SK-N-SH (cell line): ENCODE measurements around the gene MORN3. TPM values are rescaled to one million over a fixed set of nuclear protein-coding genes. Genes with fewer than 3 reads are reported as not detected.

Source experiments
- CTCF ChIA-PET: fragments of 300-600, 350-600 bp; formaldehyde crosslinking; extraction: SDS; loops from one replicate; lab custom pipeline; 2021; lab: Yijun Ruan, JAX
- POLR2A ChIA-PET: fragments of 350-600 bp; sonication (Branson Sonifier 250); formaldehyde crosslinking; extraction: SDS; loops from one replicate; lab custom pipeline; 2020; ENCODE audit warnings: antibody characterized with exemption, inconsistent platforms; lab: Yijun Ruan, JAX
- DNase-seq: peaks from one replicate; pipeline ENCODE4 v3.0.0; 2012
- H2AFZ ChIP-seq: fragments of 200-600 bp; sonication (generic); 2 replicates; pipeline ENCODE4 v1.8.1; 2016; ENCODE audit warnings: antibody characterized with exemption, mild to moderate bottlenecking, low read depth
- H3F3A ChIP-seq: fragments of 200-600 bp; sonication (generic); replicated peaks from 2 replicates; pipeline ENCODE3; 2016; ENCODE audit warnings: antibody characterized with exemption, mild to moderate bottlenecking; ENCODE audit not compliant: insufficient read depth
- H3K27ac ChIP-seq, 2 experiments: fragments of 200-500 bp in 1 of 2; fragments of 200-600 bp in 1 of 2; sonication (Bioruptor generic) in 1 of 2; sonication (generic), shearing (Covaris generic) in 1 of 2; 2 replicates each; pipeline versions ENCODE4 v1.5.1 to v1.6.1; 2014 to 2016; ENCODE audit warnings: low read depth in 2 of 2, inconsistent platforms in 1 of 2, low read length in 1 of 2, mild to moderate bottlenecking in 1 of 2, mixed read lengths in 1 of 2
- H3K27me3 ChIP-seq: fragments of 200-600 bp; sonication (generic), shearing (Covaris generic); 2 replicates; pipeline ENCODE4 v1.6.1; 2016; ENCODE audit warnings: mixed run types; ENCODE audit not compliant: insufficient read depth
- H3K36me3 ChIP-seq, 2 experiments: fragments of 200-500 bp in 1 of 2; fragments of 200-600 bp in 1 of 2; sonication (Bioruptor generic) in 1 of 2; sonication (generic) in 1 of 2; replicated peaks in 1 of 2; 2 replicates each; pipeline versions ENCODE3 to v1.5.1; 2014 to 2016; ENCODE audit warnings: low read length in 1 of 2, mild to moderate bottlenecking in 1 of 2; ENCODE audit not compliant: insufficient read depth in 2 of 2, control insufficient read depth in 1 of 2
- H3K4me1 ChIP-seq, 2 experiments: fragments of 200-500 bp in 1 of 2; fragments of 200-600 bp in 1 of 2; sonication (Bioruptor generic) in 1 of 2; sonication (generic), shearing (Covaris generic) in 1 of 2; 2 replicates each; pipeline versions ENCODE4 v1.5.1 to v1.6.1; 2014 to 2016; ENCODE audit warnings: low read depth in 1 of 2, low read length in 1 of 2, mixed run types in 1 of 2; ENCODE audit not compliant: insufficient read depth in 2 of 2, control insufficient read depth in 1 of 2
- H3K4me2 ChIP-seq: fragments of 200-600 bp; sonication (generic), shearing (Covaris generic); 2 replicates; pipeline ENCODE4 v1.6.1; 2017; ENCODE audit warnings: mixed run types
- H3K4me3 ChIP-seq, 2 experiments: fragments of 200-500 bp in 1 of 2; fragments of 200-600 bp in 1 of 2; sonication (Bioruptor generic) in 1 of 2; sonication (generic), shearing (Covaris generic) in 1 of 2; 2 replicates each; pipeline versions ENCODE4 v1.5.1 to v1.8.1; 2014 to 2016; ENCODE audit warnings: low read depth in 2 of 2, inconsistent platforms in 1 of 2, low read length in 1 of 2, mild to moderate bottlenecking in 1 of 2, mixed read lengths in 1 of 2, moderate library complexity in 1 of 2
- H3K79me2 ChIP-seq: fragments of 200-600 bp; sonication (generic); 2 replicates; pipeline ENCODE4 v1.8.1; 2017; ENCODE audit warnings: mild to moderate bottlenecking; ENCODE audit not compliant: insufficient read depth
- H3K9ac ChIP-seq: fragments of 200-600 bp; sonication (generic); 2 replicates; pipeline ENCODE4 v1.6.1; 2017; ENCODE audit warnings: mixed run types
- H3K9me2 ChIP-seq: fragments of 200-600 bp; sonication (generic); 2 replicates; pipeline ENCODE4 v1.6.1; 2017; ENCODE audit warnings: mixed run types
- H3K9me3 ChIP-seq: fragments of 200-600 bp; sonication (generic); 2 replicates; pipeline ENCODE4 v1.6.1; 2017; ENCODE audit warnings: mixed run types, mild to moderate bottlenecking, moderate library complexity
- H4K20me1 ChIP-seq: fragments of 200-600 bp; sonication (generic); 2 replicates; pipeline ENCODE4 v1.6.1; 2017; ENCODE audit warnings: mild to moderate bottlenecking, mixed run types; ENCODE audit not compliant: insufficient read depth
- ELF1 ChIP-seq: IDR thresholded peaks from 2 replicates; pipeline ENCODE4 v1.4.0; 2012
- EP300 ChIP-seq, 2 experiments: IDR thresholded peaks; 2 replicates each; pipeline versions ENCODE4 v1.4.0 to v1.6.1; 2012; ENCODE audit warnings: borderline replicate concordance in 1 of 2, low read depth in 1 of 2, low read length in 1 of 2
- EZH2phosphoT487 ChIP-seq: fragments of 200-600 bp; sonication (generic); IDR thresholded peaks from 2 replicates; pipeline ENCODE4 v1.6.1; 2017; ENCODE audit warnings: low read depth, mixed run types, mild to moderate bottlenecking, antibody characterized with exemption, moderate library complexity, borderline replicate concordance
- FOSL2 ChIP-seq: IDR thresholded peaks from 2 replicates; pipeline ENCODE4 v1.4.0; 2012; ENCODE audit warnings: low read depth, mild to moderate bottlenecking, moderate library complexity, borderline replicate concordance
- FOXJ3 ChIP-seq: sonication (generic); formaldehyde crosslinking; IDR thresholded peaks from 2 replicates; pipeline ENCODE4 v1.5.1; 2020; ENCODE audit warnings: mild to moderate bottlenecking, missing genetic modification reagents
- GABPA ChIP-seq: IDR thresholded peaks from 2 replicates; pipeline ENCODE4 v1.4.0; 2012; ENCODE audit warnings: low read depth, mild to moderate bottlenecking
- JUND ChIP-seq: IDR thresholded peaks from 2 replicates; pipeline ENCODE4 v1.4.0; 2012
- MXI1 ChIP-seq: IDR thresholded peaks from 2 replicates; pipeline ENCODE4 v1.6.1; 2012; ENCODE audit warnings: mild to moderate bottlenecking, low read depth, low read length, improper control_type of control experiment
- NFIC ChIP-seq: IDR thresholded peaks from 2 replicates; pipeline ENCODE4 v1.4.0; 2012; ENCODE audit warnings: borderline replicate concordance
- NRF1 ChIP-seq: IDR thresholded peaks from 2 replicates; pipeline ENCODE4 v1.6.1; 2012; ENCODE audit warnings: low read depth, mild to moderate bottlenecking, low read length
- RFX5 ChIP-seq: IDR thresholded peaks from 2 replicates; pipeline ENCODE4 v1.6.1; 2012; ENCODE audit warnings: mild to moderate bottlenecking, improper control_type of control experiment, low read length
- RXRA ChIP-seq: IDR thresholded peaks from 2 replicates; pipeline ENCODE4 v1.4.0; 2012; ENCODE audit warnings: low read depth, mild to moderate bottlenecking, borderline replicate concordance
- SIN3A ChIP-seq: IDR thresholded peaks from 2 replicates; pipeline ENCODE4 v1.6.1; 2012; ENCODE audit warnings: low read depth, mild to moderate bottlenecking, low read length, moderate library complexity, borderline replicate concordance
- TAF1 ChIP-seq: IDR thresholded peaks from 2 replicates; pipeline ENCODE4 v1.6.1; 2012; ENCODE audit warnings: low read depth, mild to moderate bottlenecking, low read length, moderate library complexity, borderline replicate concordance
- TCF12 ChIP-seq: IDR thresholded peaks from 2 replicates; pipeline ENCODE4 v1.4.0; 2012
- TEAD4 ChIP-seq: IDR thresholded peaks from 2 replicates; pipeline ENCODE4 v1.4.0; 2012; ENCODE audit warnings: mild to moderate bottlenecking, borderline replicate concordance; ENCODE audit not compliant: insufficient read depth
- WGBS: methylation state at CpG from one replicate; pipeline ENCODE4 v1.1.6; 2017; ENCODE audit warnings: low lambda C conversion rate; 5-methylcytosine and 5-hydroxymethylcytosine counted together
- polyA plus RNA-seq, 3 experiments: library from polyadenylated mRNA; depleted of rRNA; stranded (reverse); fragments of >200 nt; gene quantifications; 2 replicates each; pipeline ENCODE4 v1.2.3, GENCODE V29; 2012
- TF ChIP-seq, protein P1 (sequence below): IDR thresholded peaks from 2 replicates; pipeline ENCODE4 v1.4.0; 2012; ENCODE audit warnings: low read depth, borderline replicate concordance
- TF ChIP-seq, protein P2 (sequence below): IDR thresholded peaks from 2 replicates; pipeline ENCODE4; 2012
- TF ChIP-seq, protein P3 (sequence below): fragments of 200-600 bp; sonication (generic); IDR thresholded peaks from 2 replicates; pipeline ENCODE4 v1.6.1; 2017; ENCODE audit warnings: antibody characterized with exemption, mild to moderate bottlenecking, moderate library complexity
- TF ChIP-seq, protein P4 (sequence below): fragments of 150-350 bp; IDR thresholded peaks from 2 replicates; pipeline ENCODE4 v1.6.1; 2017; ENCODE audit warnings: antibody characterized with exemption, low read length, low read depth, borderline replicate concordance

The MORN3 gene
- polyA plus RNA-seq, 1 of the 3 experiments (the other 2 are of a cell fraction): 2.7 TPM

DNA sequence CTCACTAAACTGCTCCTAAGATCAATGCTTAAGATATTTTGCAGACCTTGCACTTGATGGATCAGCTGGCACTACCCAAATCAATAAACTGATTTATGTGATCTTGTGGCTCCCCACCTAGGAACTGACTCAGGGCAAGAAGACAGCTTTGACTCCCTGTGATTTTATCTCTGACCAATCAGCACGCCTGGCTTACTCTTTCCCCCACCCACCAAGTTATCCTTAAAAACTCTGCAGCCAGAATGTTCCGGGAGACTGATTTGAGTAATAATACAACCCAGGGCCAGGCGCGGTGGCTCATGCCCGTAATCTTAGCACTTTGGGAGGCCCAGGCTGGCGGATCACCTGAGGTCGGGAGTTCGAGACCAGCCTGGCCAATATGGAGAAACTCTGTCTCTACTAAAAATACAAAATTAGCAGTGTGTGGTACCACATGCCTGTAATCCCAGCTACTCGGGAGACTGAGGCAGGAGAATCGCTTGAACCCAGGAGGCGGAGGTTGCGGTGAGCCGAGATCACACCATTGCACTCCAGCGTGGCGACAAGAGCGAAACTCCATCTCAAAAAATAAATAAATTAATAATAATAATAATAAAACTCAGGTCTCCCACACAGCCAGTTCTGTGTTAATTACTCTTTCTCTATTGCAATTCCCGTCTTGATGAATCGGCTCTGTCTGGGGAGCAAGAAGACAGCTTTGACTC lies 12.0 kb downstream of the MORN3 start:
- Histone ChIP-seq H3K4me3 (no peak overlapping the region), H2AFZ (no peak overlapping the region), H3K9ac (no peak overlapping the region), H3F3A (peaks cover 6% of the 10 kb centered on the region), H3K4me2 (no peak overlapping the region), H3K9me3 (no peaks in the 10 kb centered on the region), H3K27ac (no peak overlapping the region), H3K27me3 (no peaks in the 10 kb centered on the region), H4K20me1 (no peaks in the 10 kb centered on the region), H3K9me2 (no peaks in the 10 kb centered on the region), H3K36me3 (no peaks in the 10 kb centered on the region), H3K4me1 (no peaks in the 10 kb centered on the region; a peak in 1 of 4 replicates), H3K79me2 (no peaks in the 10 kb centered on the region)
- WGBS: 93% methylated on average over 18 of the region's 18 CpGs
- TF ChIP-seq EP300 (IDR thresholded peaks at IDR 0.05; ENCODE audit: borderline replicate concordance in 1 of 2, low read depth in 1 of 2, low read length in 1 of 2) (no peak), TEAD4 (no peak), GABPA (no peak), TCF12 (no peak), RXRA (no peak), FOSL2 (no peak), NRF1 (no peak), TAF1 (no peak), MXI1 (no peak), NFIC (no peak)
- TF ChIP-seq, protein P1, sequence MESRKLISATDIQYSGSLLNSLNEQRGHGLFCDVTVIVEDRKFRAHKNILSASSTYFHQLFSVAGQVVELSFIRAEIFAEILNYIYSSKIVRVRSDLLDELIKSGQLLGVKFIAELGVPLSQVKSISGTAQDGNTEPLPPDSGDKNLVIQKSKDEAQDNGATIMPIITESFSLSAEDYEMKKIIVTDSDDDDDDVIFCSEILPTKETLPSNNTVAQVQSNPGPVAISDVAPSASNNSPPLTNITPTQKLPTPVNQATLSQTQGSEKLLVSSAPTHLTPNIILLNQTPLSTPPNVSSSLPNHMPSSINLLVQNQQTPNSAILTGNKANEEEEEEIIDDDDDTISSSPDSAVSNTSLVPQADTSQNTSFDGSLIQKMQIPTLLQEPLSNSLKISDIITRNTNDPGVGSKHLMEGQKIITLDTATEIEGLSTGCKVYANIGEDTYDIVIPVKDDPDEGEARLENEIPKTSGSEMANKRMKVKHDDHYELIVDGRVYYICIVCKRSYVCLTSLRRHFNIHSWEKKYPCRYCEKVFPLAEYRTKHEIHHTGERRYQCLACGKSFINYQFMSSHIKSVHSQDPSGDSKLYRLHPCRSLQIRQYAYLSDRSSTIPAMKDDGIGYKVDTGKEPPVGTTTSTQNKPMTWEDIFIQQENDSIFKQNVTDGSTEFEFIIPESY: no peak
- TF ChIP-seq, protein P2, sequence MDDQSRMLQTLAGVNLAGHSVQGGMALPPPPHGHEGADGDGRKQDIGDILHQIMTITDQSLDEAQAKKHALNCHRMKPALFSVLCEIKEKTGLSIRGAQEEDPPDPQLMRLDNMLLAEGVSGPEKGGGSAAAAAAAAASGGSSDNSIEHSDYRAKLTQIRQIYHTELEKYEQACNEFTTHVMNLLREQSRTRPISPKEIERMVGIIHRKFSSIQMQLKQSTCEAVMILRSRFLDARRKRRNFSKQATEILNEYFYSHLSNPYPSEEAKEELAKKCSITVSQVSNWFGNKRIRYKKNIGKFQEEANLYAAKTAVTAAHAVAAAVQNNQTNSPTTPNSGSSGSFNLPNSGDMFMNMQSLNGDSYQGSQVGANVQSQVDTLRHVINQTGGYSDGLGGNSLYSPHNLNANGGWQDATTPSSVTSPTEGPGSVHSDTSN: no peak
- no peak for DNase-seq
- ChIA-PET CTCF (interaction anchor here (0.8 to 5.5 kb wide), 3 partner anchors 11 to 105 kb away, joined by 5 to 38 read pairs (median 6); partner anchors contain the start of genes MORN3 and ORAI1), POLR2A (interaction anchor here (0.6 kb wide), 2 partner anchors 13 to 491 kb away, joined by 3 to 5 read pairs; no protein-coding TSS in a partner anchor)

DNA sequence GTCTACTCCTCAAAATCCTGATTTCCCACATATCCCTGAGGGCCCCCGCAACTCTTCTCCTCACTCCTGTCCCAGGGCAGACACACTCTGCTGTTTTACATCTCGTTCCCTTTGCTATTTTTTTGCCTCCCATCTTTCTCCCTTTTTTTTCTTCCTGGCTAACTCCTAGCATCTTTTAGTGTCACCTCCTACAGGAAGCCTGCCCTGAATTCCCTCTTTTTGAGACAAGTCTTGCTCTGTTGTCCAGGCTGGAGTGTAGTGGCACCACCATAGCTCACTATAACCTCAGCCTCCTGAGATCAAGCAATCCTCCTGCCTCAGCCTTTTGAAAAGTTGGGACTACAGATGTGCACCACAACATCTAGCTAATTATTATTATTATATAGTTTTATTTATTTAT lies 13.3 kb downstream of the MORN3 start:
- Histone ChIP-seq H3K4me1 (no peaks in the 10 kb centered on the region; a peak in 1 of 4 replicates), H3F3A (peaks cover 6% of the 10 kb centered on the region), H2AFZ (no peak overlapping the region), H3K4me2 (no peak overlapping the region), H3K9me3 (no peaks in the 10 kb centered on the region), H3K27me3 (no peaks in the 10 kb centered on the region), H3K4me3 (no peak overlapping the region), H3K9ac (no peak overlapping the region), H3K27ac (no peak overlapping the region), H3K79me2 (no peaks in the 10 kb centered on the region), H4K20me1 (no peaks in the 10 kb centered on the region), H3K36me3 (no peaks in the 10 kb centered on the region), H3K9me2 (no peaks in the 10 kb centered on the region)
- no peak for DNase-seq
- TF ChIP-seq SIN3A (no peak), EP300 (IDR thresholded peaks at IDR 0.05; ENCODE audit: borderline replicate concordance in 1 of 2, low read depth in 1 of 2, low read length in 1 of 2) (no peak), ELF1 (no peak), RFX5 (no peak), MXI1 (no peak), TEAD4 (no peak), EZH2phosphoT487 (no peak), JUND (no peak), FOXJ3 (no peak), NFIC (no peak)
- TF ChIP-seq, protein P3, sequence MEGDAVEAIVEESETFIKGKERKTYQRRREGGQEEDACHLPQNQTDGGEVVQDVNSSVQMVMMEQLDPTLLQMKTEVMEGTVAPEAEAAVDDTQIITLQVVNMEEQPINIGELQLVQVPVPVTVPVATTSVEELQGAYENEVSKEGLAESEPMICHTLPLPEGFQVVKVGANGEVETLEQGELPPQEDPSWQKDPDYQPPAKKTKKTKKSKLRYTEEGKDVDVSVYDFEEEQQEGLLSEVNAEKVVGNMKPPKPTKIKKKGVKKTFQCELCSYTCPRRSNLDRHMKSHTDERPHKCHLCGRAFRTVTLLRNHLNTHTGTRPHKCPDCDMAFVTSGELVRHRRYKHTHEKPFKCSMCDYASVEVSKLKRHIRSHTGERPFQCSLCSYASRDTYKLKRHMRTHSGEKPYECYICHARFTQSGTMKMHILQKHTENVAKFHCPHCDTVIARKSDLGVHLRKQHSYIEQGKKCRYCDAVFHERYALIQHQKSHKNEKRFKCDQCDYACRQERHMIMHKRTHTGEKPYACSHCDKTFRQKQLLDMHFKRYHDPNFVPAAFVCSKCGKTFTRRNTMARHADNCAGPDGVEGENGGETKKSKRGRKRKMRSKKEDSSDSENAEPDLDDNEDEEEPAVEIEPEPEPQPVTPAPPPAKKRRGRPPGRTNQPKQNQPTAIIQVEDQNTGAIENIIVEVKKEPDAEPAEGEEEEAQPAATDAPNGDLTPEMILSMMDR: no peak
- TF ChIP-seq, protein P4, sequence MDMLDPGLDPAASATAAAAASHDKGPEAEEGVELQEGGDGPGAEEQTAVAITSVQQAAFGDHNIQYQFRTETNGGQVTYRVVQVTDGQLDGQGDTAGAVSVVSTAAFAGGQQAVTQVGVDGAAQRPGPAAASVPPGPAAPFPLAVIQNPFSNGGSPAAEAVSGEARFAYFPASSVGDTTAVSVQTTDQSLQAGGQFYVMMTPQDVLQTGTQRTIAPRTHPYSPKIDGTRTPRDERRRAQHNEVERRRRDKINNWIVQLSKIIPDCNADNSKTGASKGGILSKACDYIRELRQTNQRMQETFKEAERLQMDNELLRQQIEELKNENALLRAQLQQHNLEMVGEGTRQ: no peak
- 92% methylated on average over 2 of the region's 2 CpGs for WGBS
- ChIA-PET CTCF (interaction anchor here (1.0 to 5.5 kb wide), 2 partner anchors 13 to 29 kb away, joined by 6 to 38 read pairs; partner anchors contain the start of genes MORN3 and ORAI1), POLR2A (no interaction called here)
